GM03348 (cell line): ENCODE results near the gene OR2S2.
"Not testable (repeated sequence)": the region's sequence is repeated elsewhere in the genome, so short reads cannot be mapped to it uniquely, and the experiment has no call there.

Experiments used
- DNase-seq: peaks from one replicate; pipeline ENCODE4 v3.0.0; 2012; ENCODE audit warnings: low spot score

Gene OR2S2

GRCh38 chr9:35962126-35962906 is 4.4 kb upstream of the OR2S2 start:
- DNase-seq, result peak; percentile 87

- peak; percentile 66 for DNase-seq
Measured at GRCh38 chr9:35960039-35960655, 2.2 kb upstream of the OR2S2 start.

- no peak for DNase-seq
Measured at GRCh38 chr9:35956651-35957050, 1.3 kb downstream of the OR2S2 start.

- peak; percentile 76 for DNase-seq
Measured at GRCh38 chr9:35954942-35955546, 2.9 kb downstream of the OR2S2 start.

GRCh38 chr9:35952526-35953191 is 5.3 kb downstream of the OR2S2 start:
- DNase-seq, result no peak

- DNase-seq, result peak; percentile 50
Measured at GRCh38 chr9:35951736-35952135, 6.2 kb downstream of the OR2S2 start.

GRCh38 chr9:35948901-35949318 is 9.0 kb downstream of the OR2S2 start:
- DNase-seq, result no peak

GRCh38 chr9:35948451-35948850 is 9.5 kb downstream of the OR2S2 start:
- DNase-seq, result no peak

- DNase-seq, result peak; percentile 89
Measured at GRCh38 chr9:35945341-35946018, 12.5 kb downstream of the OR2S2 start.

GRCh38 chr9:35944841-35945240 is 13.1 kb downstream of the OR2S2 start:
- no peak for DNase-seq

- no peak for DNase-seq
Measured at GRCh38 chr9:35944173-35944572, 13.8 kb downstream of the OR2S2 start.

- DNase-seq, result no peak
Measured at GRCh38 chr9:35942286-35942685, 15.7 kb downstream of the OR2S2 start.

GRCh38 chr9:35940458-35941407 is 17.2 kb downstream of the OR2S2 start:
- DNase-seq, result no peak

- no peak for DNase-seq
Measured at GRCh38 chr9:35939679-35940250, 18.2 kb downstream of the OR2S2 start.

- no peak for DNase-seq
Measured at GRCh38 chr9:35938474-35939356, 19.2 kb downstream of the OR2S2 start.

GRCh38 chr9:35937227-35937626 is 20.7 kb downstream of the OR2S2 start:
- no peak for DNase-seq

- DNase-seq, result peak; percentile 79
Measured at GRCh38 chr9:35935755-35936509, 22.0 kb downstream of the OR2S2 start.

- no peak for DNase-seq
Measured at GRCh38 chr9:35935261-35935660, 22.7 kb downstream of the OR2S2 start.

GRCh38 chr9:35934069-35934468 is 23.9 kb downstream of the OR2S2 start:
- DNase-seq, result not testable (repeated sequence)
